HEK293 (cell line): Measurements from ENCODE around the gene TBCCD1.

Experiments
- CTCF ChIP-seq: fragments of 450-650 bp; formaldehyde crosslinking; IDR thresholded peaks from 2 replicates; pipeline ENCODE4 v1.5.1; 2016; ENCODE audit warnings: missing biosample characterization, missing genetic modification characterization
- TSHZ1 ChIP-seq: fragments of 450-650 bp; formaldehyde crosslinking; IDR thresholded peaks from 2 replicates; pipeline ENCODE4 v1.5.1; 2016; ENCODE audit warnings: missing biosample characterization, missing genetic modification characterization, borderline replicate concordance
- YY1 ChIP-seq: fragments of 450-650 bp; formaldehyde crosslinking; IDR thresholded peaks from 2 replicates; pipeline ENCODE4 v1.5.1; 2018; ENCODE audit warnings: missing biosample characterization, missing genetic modification characterization
- ZNF138 ChIP-seq: fragments of 450-650 bp; formaldehyde crosslinking; IDR thresholded peaks from 2 replicates; pipeline ENCODE4 v1.5.1; 2016; ENCODE audit warnings: missing biosample characterization, missing genetic modification characterization, borderline replicate concordance
- ZNF175 ChIP-seq: fragments of 450-650 bp; formaldehyde crosslinking; IDR thresholded peaks from 2 replicates; pipeline ENCODE4 v1.5.1; 2016; ENCODE audit warnings: missing biosample characterization, missing genetic modification characterization
- ZNF184 ChIP-seq: fragments of 450-650 bp; IDR thresholded peaks from 2 replicates; pipeline ENCODE4 v1.5.1; 2018; ENCODE audit warnings: missing biosample characterization, mild to moderate bottlenecking, missing genetic modification characterization
- ZNF274 ChIP-seq, 2 experiments: fragments of 200-500 bp in 1 of 2; fragments of 450-650 bp in 1 of 2; sonication (Bioruptor generic) in 1 of 2; formaldehyde crosslinking in 1 of 2; IDR thresholded peaks; 2 replicates each; pipeline versions ENCODE4 v1.5.1 to v1.6.1; 2014 to 2016; ENCODE audit warnings: borderline replicate concordance in 1 of 2, inconsistent platforms in 1 of 2, low read length in 1 of 2, missing biosample characterization in 1 of 2, missing genetic modification characterization in 1 of 2
- ZNF623 ChIP-seq: fragments of 450-650 bp; formaldehyde crosslinking; IDR thresholded peaks from 2 replicates; pipeline ENCODE4 v1.5.1; 2016; ENCODE audit warnings: missing biosample characterization, missing genetic modification characterization
- ZNF670 ChIP-seq: fragments of 450-650 bp; formaldehyde crosslinking; IDR thresholded peaks from 2 replicates; pipeline ENCODE4 v1.5.1; 2016; ENCODE audit warnings: missing biosample characterization, missing genetic modification characterization, low read depth
- TF ChIP-seq, protein P1 (sequence below): fragments of 450-650 bp; formaldehyde crosslinking; IDR thresholded peaks from 2 replicates; pipeline ENCODE4 v1.5.1; 2016; ENCODE audit warnings: missing biosample characterization, missing genetic modification characterization

DNA sequence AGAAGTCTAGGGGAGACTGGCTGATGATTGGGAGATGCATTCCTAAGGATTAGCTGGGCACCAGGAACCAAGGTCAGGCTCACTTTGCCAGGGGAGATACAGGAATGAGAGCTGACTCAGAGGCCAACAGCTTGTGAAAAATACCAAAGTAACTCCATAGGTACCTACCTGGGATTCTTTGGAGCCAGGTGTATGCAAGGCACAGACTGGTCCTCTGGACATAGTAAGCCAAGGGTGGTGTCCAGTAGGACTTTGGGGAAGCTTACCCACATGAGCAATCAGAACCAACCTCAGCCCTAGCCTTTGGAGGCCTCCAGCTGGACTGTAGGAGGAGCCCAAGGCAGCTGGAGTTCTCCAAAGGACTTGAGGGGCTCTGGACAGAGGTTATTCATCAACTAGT lies 70.5 kb downstream of the TBCCD1 start:
- TF ChIP-seq ZNF274 (IDR thresholded peaks at IDR 0.05; ENCODE audit: low read length) (no peak), ZNF274 (tag by site-specific recombination; IDR thresholded peaks at IDR 0.05; ENCODE audit: borderline replicate concordance) (no peak), CTCF (tag by site-specific recombination) (no peak), ZNF138 (no peak), ZNF670 (no peak), ZNF623 (no peak), ZNF175 (tag by site-specific recombination) (no peak), ZNF184 (tag by site-specific recombination) (no peak), YY1 (no peak), TSHZ1 (no peak)
- TF ChIP-seq, protein P1, sequence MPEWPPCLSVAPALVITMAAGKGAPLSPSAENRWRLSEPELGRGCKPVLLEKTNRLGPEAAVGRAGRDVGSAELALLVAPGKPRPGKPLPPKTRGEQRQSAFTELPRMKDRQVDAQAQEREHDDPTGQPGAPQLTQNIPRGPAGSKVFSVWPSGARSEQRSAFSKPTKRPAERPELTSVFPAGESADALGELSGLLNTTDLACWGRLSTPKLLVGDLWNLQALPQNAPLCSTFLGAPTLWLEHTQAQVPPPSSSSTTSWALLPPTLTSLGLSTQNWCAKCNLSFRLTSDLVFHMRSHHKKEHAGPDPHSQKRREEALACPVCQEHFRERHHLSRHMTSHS, result no peak
